HEK293T (cell line): ENCODE measurements around the gene CROCC.

ENCODE experiments used
- BHLHE40 ChIP-seq: fragments of 450-650 bp; IDR thresholded peaks from 2 replicates; pipeline ENCODE4 v1.6.1; 2016; ENCODE audit warnings: mild to moderate bottlenecking, moderate library complexity, borderline replicate concordance
- L3MBTL2 ChIP-seq: fragments of 450-650 bp; conservative IDR thresholded peaks from 2 replicates; pipeline ENCODE4 v1.6.1; 2016; ENCODE audit warnings: mild to moderate bottlenecking
- PKNOX1 ChIP-seq: fragments of 450-650 bp; IDR thresholded peaks from 2 replicates; pipeline ENCODE4 v1.6.1; 2016
- SUZ12 ChIP-seq: fragments of 450-650 bp; IDR thresholded peaks from 2 replicates; pipeline ENCODE4 v1.6.1; 2016; ENCODE audit warnings: mild to moderate bottlenecking

- TF ChIP-seq BHLHE40 (no peak), PKNOX1 (no peak), L3MBTL2 (no peak), SUZ12 (no peak)
Observed at GRCh38 chr1:16938351-16939321, 16.9 kb downstream of the CROCC start.
